ENCODE results near the gene CNNM2.

Gene CNNM2

GRCh38 chr10:103117247-103117646 is 199.2 kb downstream of the CNNM2 start:
- H3K27ac ChIP-seq, result no peak overlapping the region
- TF ChIP-seq CTCF (conservative IDR thresholded peaks at IDR 0.05), result no peak
- no peak for TF ChIP-seq ZFX (IDR thresholded peaks at IDR 0.05)

- no peak for TF ChIP-seq ZFX (IDR thresholded peaks at IDR 0.05)
- TF ChIP-seq CTCF (conservative IDR thresholded peaks at IDR 0.05), result no peak
- no peak overlapping the region for H3K27ac ChIP-seq
These were observed 202.5 kb downstream of the CNNM2 start for GRCh38 chr10:103120546-103120945.

- TF ChIP-seq ZFX (IDR thresholded peaks at IDR 0.05), result no peak
- TF ChIP-seq CTCF (conservative IDR thresholded peaks at IDR 0.05), result no peak
- H3K27ac ChIP-seq, result no peak overlapping the region
These were observed 203.1 kb downstream of the CNNM2 start for GRCh38 chr10:103120977-103121735.

- TF ChIP-seq ZFX (IDR thresholded peaks at IDR 0.05), result no peak
- TF ChIP-seq CTCF (conservative IDR thresholded peaks at IDR 0.05), result no peak
- H3K27ac ChIP-seq, result no peak overlapping the region
These were observed 205.4 kb downstream of the CNNM2 start for GRCh38 chr10:103123282-103124024.

- TF ChIP-seq CTCF (conservative IDR thresholded peaks at IDR 0.05) (no peak), ZFX (IDR thresholded peaks at IDR 0.05) (no peak)
- no peak overlapping the region for H3K27ac ChIP-seq
These were observed 206.5 kb downstream of the CNNM2 start for GRCh38 chr10:103124420-103125096.

GRCh38 chr10:103125323-103126267 is 207.5 kb downstream of the CNNM2 start:
- H3K27ac ChIP-seq, result no peak overlapping the region
- TF ChIP-seq CTCF (conservative IDR thresholded peaks at IDR 0.05), result no peak
- no peak for TF ChIP-seq ZFX (IDR thresholded peaks at IDR 0.05)
